ENCODE data around the gene DRD3. TPM values are rescaled to one million over a fixed set of nuclear protein-coding genes. Genes with fewer than 3 reads are reported as not detected.

The DRD3 gene
- total and polyA plus RNA-seq, 2 experiments from 2014 or later: not detected

DNA sequence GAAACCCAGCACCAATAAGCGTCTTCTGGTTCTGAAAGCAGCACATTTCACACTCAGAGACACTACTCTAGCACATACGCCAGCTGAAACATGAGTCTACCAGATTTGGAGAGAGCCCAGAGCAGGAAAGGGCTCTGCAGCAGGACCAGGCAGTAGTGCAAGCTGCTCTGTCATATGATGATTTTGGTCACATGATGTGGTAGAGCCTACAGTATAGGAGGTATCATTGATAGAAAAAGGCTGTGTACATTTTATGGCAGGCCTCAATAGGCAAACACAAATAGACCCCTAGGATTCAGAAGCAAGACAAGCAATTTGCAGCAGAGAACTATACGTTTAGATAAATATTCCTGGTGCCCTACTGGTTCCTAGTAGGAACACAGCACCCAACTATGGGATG lies 64.1 kb downstream of the DRD3 start:
- H3K9me3 ChIP-seq (ENCODE audit: low read depth): no peaks in the 10 kb centered on the region
- no peaks in the 10 kb centered on the region for H4K20me1 ChIP-seq (ENCODE audit: insufficient read depth)
- no peak overlapping the region for H3K4me2 ChIP-seq (ENCODE audit: unreplicated experiment)
- no peak for DNase-seq
- H3K9ac ChIP-seq: no peak overlapping the region
- H3K27me3 ChIP-seq (replicated peaks; ENCODE audit: insufficient read depth): peaks cover 9% of the 10 kb centered on the region; the same call in 1 of the 2 replicates
- 64 to 74% methylated on average over 3 of the region's 3 CpGs for whole genome bisulfite sequencing, 2 experiments (ENCODE audit: low coverage in 1 of 2, low lambda C conversion rate in 2 of 2, missing lambda C conversion rate in 2 of 2)
- H3K36me3 ChIP-seq (ENCODE audit: low read depth): no peaks in the 10 kb centered on the region
- no peak overlapping the region for H2AFZ ChIP-seq
- H3K9me2 ChIP-seq (ENCODE audit: insufficient read depth): no peaks in the 10 kb centered on the region
- in situ Hi-C loops (cut with MboI): no loop called here
- no peak overlapping the region for H3K4me3 ChIP-seq
- TF ChIP-seq EZH2phosphoT487 (IDR thresholded peaks at IDR 0.05; ENCODE audit: insufficient read depth, low read depth) (no peak), EZH2 (IDR thresholded peaks at IDR 0.05; ENCODE audit: insufficient read depth, poor library complexity, severe bottlenecking) (no peak)
- peaks cover 9% of the 10 kb centered on the region; the same call in 1 of the 2 replicates for H3F3A ChIP-seq (ENCODE audit: insufficient read depth)
- H3K4me1 ChIP-seq (ENCODE audit: insufficient read depth): no peaks in the 10 kb centered on the region
- no peaks in the 10 kb centered on the region for H3K79me2 ChIP-seq (ENCODE audit: insufficient read depth)
- no peak overlapping the region for H3K27ac ChIP-seq

DNA sequence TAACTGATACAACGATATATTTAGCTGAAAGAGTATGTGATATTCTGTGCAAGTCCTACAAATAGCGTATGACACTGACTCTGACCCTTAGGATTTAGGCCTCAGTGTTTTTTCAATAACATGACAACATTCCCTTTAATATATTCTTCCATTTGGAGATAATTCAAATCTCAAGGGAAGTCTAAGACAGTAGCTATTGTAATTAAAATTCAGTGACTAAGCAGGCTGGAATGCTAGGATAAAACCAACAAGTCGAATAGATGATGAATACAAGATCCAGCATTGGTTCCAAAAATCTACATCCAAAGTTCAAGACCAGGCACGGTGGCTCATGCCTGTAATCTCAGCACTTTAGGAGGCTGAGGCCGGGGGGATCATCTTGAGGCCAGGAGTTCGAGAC lies 66.2 kb downstream of the DRD3 start:
- no peak overlapping the region for H3K4me3 ChIP-seq
- peak; percentile 35 for DNase-seq

DNA sequence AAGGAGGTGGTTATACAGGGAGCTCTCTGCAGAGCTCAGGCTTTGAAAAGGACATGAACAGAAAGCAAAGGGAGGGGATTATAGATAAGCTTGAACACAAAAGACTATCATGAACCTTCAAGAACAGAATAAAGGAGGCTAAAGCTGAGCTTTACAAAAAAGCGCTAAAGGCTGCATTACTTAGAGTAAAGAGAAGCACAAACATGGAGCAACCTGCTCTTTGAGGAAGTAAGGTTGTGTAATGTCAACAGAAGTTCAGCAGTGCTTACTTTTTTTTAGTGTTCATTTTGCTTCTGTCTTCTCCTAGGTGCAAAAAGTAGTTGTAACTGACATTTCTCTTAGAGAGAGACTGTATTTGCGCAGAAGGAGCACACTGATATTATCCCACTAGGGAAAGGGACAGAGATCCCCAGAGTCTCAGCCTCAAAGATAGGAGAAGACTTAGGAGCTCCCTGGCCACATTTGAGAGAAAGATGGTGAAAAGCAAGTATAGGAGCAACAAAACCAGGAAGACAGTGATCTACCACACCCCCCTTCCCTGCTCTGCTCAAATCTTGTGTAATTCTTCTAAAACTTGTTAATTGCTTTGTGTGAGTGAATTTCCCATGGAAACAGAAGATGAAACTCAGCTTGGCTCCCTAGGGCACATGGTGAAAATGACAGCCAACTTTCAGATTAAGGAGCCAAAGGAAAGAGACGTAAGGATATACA lies 67.6 kb downstream of the DRD3 start:
- no peak for DNase-seq
- TF ChIP-seq EZH2phosphoT487 (IDR thresholded peaks at IDR 0.05; ENCODE audit: insufficient read depth, low read depth) (no peak), EZH2 (IDR thresholded peaks at IDR 0.05; ENCODE audit: insufficient read depth, poor library complexity, severe bottlenecking) (no peak)
- WGBS, 2 experiments (ENCODE audit: low coverage in 1 of 2, low lambda C conversion rate in 2 of 2, missing lambda C conversion rate in 2 of 2): 80 to 89% methylated on average over 3 of the region's 3 CpGs
- no peak overlapping the region for H3K27ac ChIP-seq
- no peaks in the 10 kb centered on the region for H3K36me3 ChIP-seq (ENCODE audit: low read depth)
- peaks cover 9% of the 10 kb centered on the region; the same call in 1 of the 2 replicates for H3F3A ChIP-seq (ENCODE audit: insufficient read depth)
- in situ Hi-C loops (cut with MboI): no loop called here
- no peaks in the 10 kb centered on the region for H3K9me2 ChIP-seq (ENCODE audit: insufficient read depth)
- no peak overlapping the region for H2AFZ ChIP-seq
- H3K79me2 ChIP-seq (ENCODE audit: insufficient read depth): no peaks in the 10 kb centered on the region
- H3K9ac ChIP-seq: no peak overlapping the region
- no peak overlapping the region for H3K4me3 ChIP-seq
- H4K20me1 ChIP-seq (ENCODE audit: insufficient read depth): no peaks in the 10 kb centered on the region
- peaks cover 9% of the 10 kb centered on the region; the same call in 1 of the 2 replicates for H3K27me3 ChIP-seq (replicated peaks; ENCODE audit: insufficient read depth)
- no peak overlapping the region for H3K4me2 ChIP-seq (ENCODE audit: unreplicated experiment)
- H3K9me3 ChIP-seq (ENCODE audit: low read depth): no peaks in the 10 kb centered on the region
- no peaks in the 10 kb centered on the region for H3K4me1 ChIP-seq (ENCODE audit: insufficient read depth)

More for the DNA sequence above, 66.2 kb downstream of the DRD3 start:
- Histone ChIP-seq H3F3A (ENCODE audit: insufficient read depth) (peaks cover 9% of the 10 kb centered on the region; the same call in 1 of the 2 replicates), H4K20me1 (ENCODE audit: insufficient read depth) (no peaks in the 10 kb centered on the region), H3K9me3 (ENCODE audit: low read depth) (no peaks in the 10 kb centered on the region), H3K9me2 (ENCODE audit: insufficient read depth) (no peaks in the 10 kb centered on the region), H3K4me2 (ENCODE audit: unreplicated experiment) (no peak overlapping the region), H3K9ac (no peak overlapping the region), H3K36me3 (ENCODE audit: low read depth) (no peaks in the 10 kb centered on the region), H3K27ac (no peak overlapping the region), H3K27me3 (replicated peaks; ENCODE audit: insufficient read depth) (peaks cover 9% of the 10 kb centered on the region; the same call in 1 of the 2 replicates), H2AFZ (no peak overlapping the region), H3K4me1 (ENCODE audit: insufficient read depth) (no peaks in the 10 kb centered on the region), H3K79me2 (ENCODE audit: insufficient read depth) (no peaks in the 10 kb centered on the region)
- in situ Hi-C loops (cut with MboI): no loop called here
- TF ChIP-seq EZH2phosphoT487 (IDR thresholded peaks at IDR 0.05; ENCODE audit: insufficient read depth, low read depth): no peak
- TF ChIP-seq EZH2 (IDR thresholded peaks at IDR 0.05; ENCODE audit: insufficient read depth, poor library complexity, severe bottlenecking): no peak
- 61 to 68% methylated on average over 6 of the region's 6 CpGs for WGBS, 2 experiments (ENCODE audit: low coverage in 1 of 2, low lambda C conversion rate in 2 of 2, missing lambda C conversion rate in 2 of 2)

DNA sequence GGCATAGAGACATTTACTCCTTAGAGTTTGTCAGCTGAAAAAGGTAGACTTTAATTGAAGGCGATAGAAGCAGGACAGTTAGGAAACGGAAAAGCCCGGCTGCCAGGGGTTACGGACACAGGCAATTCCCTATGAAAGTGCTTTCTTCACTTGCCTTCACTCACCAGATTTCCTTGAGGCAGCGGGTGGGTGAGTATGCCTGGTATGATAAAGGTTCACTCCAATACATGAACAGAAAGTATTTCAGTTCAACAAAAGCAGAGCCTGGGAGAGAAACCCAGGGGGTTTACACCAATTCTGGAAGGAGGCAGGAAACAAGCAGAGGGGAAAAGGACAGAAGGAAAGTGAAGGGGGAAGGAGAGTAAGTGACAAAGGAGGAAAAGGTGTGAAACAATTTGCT lies 68.4 kb downstream of the DRD3 start:
- in situ Hi-C loops (cut with MboI): no loop called here

More for the DNA sequence above, 68.4 kb downstream of the DRD3 start:
- Histone ChIP-seq H3K4me1 (ENCODE audit: insufficient read depth) (no peaks in the 10 kb centered on the region), H3K27me3 (replicated peaks; ENCODE audit: insufficient read depth) (peaks cover 9% of the 10 kb centered on the region; the same call in 1 of the 2 replicates), H3K9ac (no peak overlapping the region), H4K20me1 (ENCODE audit: insufficient read depth) (no peaks in the 10 kb centered on the region), H3F3A (ENCODE audit: insufficient read depth) (peaks cover 9% of the 10 kb centered on the region; the same call in 1 of the 2 replicates), H3K27ac (no peak overlapping the region), H3K9me3 (ENCODE audit: low read depth) (no peaks in the 10 kb centered on the region), H3K79me2 (ENCODE audit: insufficient read depth) (no peaks in the 10 kb centered on the region), H2AFZ (no peak overlapping the region), H3K9me2 (ENCODE audit: insufficient read depth) (no peaks in the 10 kb centered on the region), H3K36me3 (ENCODE audit: low read depth) (no peaks in the 10 kb centered on the region), H3K4me3 (no peak overlapping the region), H3K4me2 (ENCODE audit: unreplicated experiment) (no peak overlapping the region)
- TF ChIP-seq EZH2phosphoT487 (IDR thresholded peaks at IDR 0.05; ENCODE audit: insufficient read depth, low read depth): no peak
- no peak for TF ChIP-seq EZH2 (IDR thresholded peaks at IDR 0.05; ENCODE audit: insufficient read depth, poor library complexity, severe bottlenecking)
- 55 to 69% methylated on average over 5 of the region's 5 CpGs for WGBS, 2 experiments (ENCODE audit: low coverage in 1 of 2, low lambda C conversion rate in 2 of 2, missing lambda C conversion rate in 2 of 2)
- DNase-seq: no peak

Measured in GM23248 (cell line).